Measurements from ENCODE around the gene DESI2. TPM values are rescaled to one million over a fixed set of nuclear protein-coding genes. Genes with fewer than 3 reads are reported as not detected.

The DESI2 gene
- total RNA-seq, 2 experiments from 2014 or later, result 40.6 to 57.5 TPM

- Histone ChIP-seq H3K36me3 (ENCODE audit: insufficient read depth, low read length) (no peaks in the 10 kb centered on the region), H3K9me2 (ENCODE audit: insufficient read depth, low read length) (no peaks in the 10 kb centered on the region), H3K4me2 (ENCODE audit: low read length) (no peak overlapping the region), H3K4me3 (ENCODE audit: low read depth, low read length, poor library complexity, severe bottlenecking) (no peak overlapping the region), H4K20me1 (ENCODE audit: insufficient read depth, low read length) (no peaks in the 10 kb centered on the region), H2AFZ (ENCODE audit: low read length) (no peak overlapping the region), H3K27ac (ENCODE audit: low read depth, low read length, poor library complexity, severe bottlenecking) (no peak overlapping the region), H3K4me1 (ENCODE audit: insufficient read depth, low read length, poor library complexity, severe bottlenecking) (no peaks in the 10 kb centered on the region), H3K79me2 (ENCODE audit: insufficient read depth, low read depth, low read length) (no peaks in the 10 kb centered on the region), H3K9me3 (ENCODE audit: low read length) (no peaks in the 10 kb centered on the region)
- no peak for TF ChIP-seq EZH2phosphoT487 (IDR thresholded peaks at IDR 0.05; ENCODE audit: borderline replicate concordance, low read depth, low read length)
- no peak for TF ChIP-seq CTCF (conservative IDR thresholded peaks at IDR 0.05; ENCODE audit: low read length)
- no TSS peak for BruUV-seq (replicated peaks)
- intact Hi-C loops (cut with micrococcal nuclease; ENCODE audit: unreplicated experiment), result no loop called here
- DNase-seq (ENCODE audit: low spot score), result no peak
- POLR2A ChIA-PET, result interaction anchor here (0.5 to 2.6 kb wide), 7 partner anchors 11 to 901 kb away, joined by 3 to 10 read pairs (median 5); no protein-coding TSS in a partner anchor
- CTCF ChIA-PET (ENCODE audit: unreplicated experiment), result interaction anchor here (0.6 kb wide), 1 partner anchor 1076 kb away, joined by 3 read pairs; no protein-coding TSS in a partner anchor
Observed at GRCh38 chr1:244639561-244639960, 13.4 kb upstream of the DESI2 start.

- H3K4me2 ChIP-seq (ENCODE audit: low read length), result no peak overlapping the region
- H3K79me2 ChIP-seq (ENCODE audit: insufficient read depth, low read depth, low read length), result no peaks in the 10 kb centered on the region
- CTCF ChIA-PET (ENCODE audit: unreplicated experiment), result no interaction called here
- H4K20me1 ChIP-seq (ENCODE audit: insufficient read depth, low read length), result no peaks in the 10 kb centered on the region
- H3K4me1 ChIP-seq (ENCODE audit: insufficient read depth, low read length, poor library complexity, severe bottlenecking), result no peaks in the 10 kb centered on the region
- no peaks in the 10 kb centered on the region for H3K9me3 ChIP-seq (ENCODE audit: low read length)
- no peaks in the 10 kb centered on the region for H3K9me2 ChIP-seq (ENCODE audit: insufficient read depth, low read length)
- DNase-seq (ENCODE audit: low spot score), result no peak
- no peak overlapping the region for H2AFZ ChIP-seq (ENCODE audit: low read length)
- no TSS peak for BruUV-seq (replicated peaks)
- H3K36me3 ChIP-seq (ENCODE audit: insufficient read depth, low read length), result no peaks in the 10 kb centered on the region
- intact Hi-C loops (cut with micrococcal nuclease; ENCODE audit: unreplicated experiment), result no loop called here
- POLR2A ChIA-PET, result interaction anchor here (0.7 to 2.6 kb wide), 2 partner anchors 14 to 182 kb away, joined by 3 to 10 read pairs; no protein-coding TSS in a partner anchor
- TF ChIP-seq EZH2phosphoT487 (IDR thresholded peaks at IDR 0.05; ENCODE audit: borderline replicate concordance, low read depth, low read length) (no peak), CTCF (conservative IDR thresholded peaks at IDR 0.05; ENCODE audit: low read length) (no peak)
- H3K4me3 ChIP-seq (ENCODE audit: low read depth, low read length, poor library complexity, severe bottlenecking), result no peak overlapping the region
- H3K27ac ChIP-seq (ENCODE audit: low read depth, low read length, poor library complexity, severe bottlenecking), result no peak overlapping the region
Observed at GRCh38 chr1:244640917-244641316, 12.0 kb upstream of the DESI2 start.

GRCh38 chr1:244642526-244642925 lies 10.4 kb upstream of the DESI2 start:
- H3K79me2 ChIP-seq (ENCODE audit: insufficient read depth, low read depth, low read length), result no peaks in the 10 kb centered on the region
- ChIA-PET POLR2A (no interaction called here), CTCF (ENCODE audit: unreplicated experiment) (no interaction called here)
- H3K4me1 ChIP-seq (ENCODE audit: insufficient read depth, low read length, poor library complexity, severe bottlenecking), result no peaks in the 10 kb centered on the region
- no peak overlapping the region for H3K27ac ChIP-seq (ENCODE audit: low read depth, low read length, poor library complexity, severe bottlenecking)
- H2AFZ ChIP-seq (ENCODE audit: low read length), result no peak overlapping the region
- H4K20me1 ChIP-seq (ENCODE audit: insufficient read depth, low read length), result no peaks in the 10 kb centered on the region
- no peaks in the 10 kb centered on the region for H3K36me3 ChIP-seq (ENCODE audit: insufficient read depth, low read length)
- TF ChIP-seq EZH2phosphoT487 (IDR thresholded peaks at IDR 0.05; ENCODE audit: borderline replicate concordance, low read depth, low read length) (no peak), CTCF (conservative IDR thresholded peaks at IDR 0.05; ENCODE audit: low read length) (no peak)
- BruUV-seq (replicated peaks), result no TSS peak
- no peak overlapping the region for H3K4me3 ChIP-seq (ENCODE audit: low read depth, low read length, poor library complexity, severe bottlenecking)
- H3K4me2 ChIP-seq (ENCODE audit: low read length), result no peak overlapping the region
- no peaks in the 10 kb centered on the region for H3K9me3 ChIP-seq (ENCODE audit: low read length)
- intact Hi-C loops (cut with micrococcal nuclease; ENCODE audit: unreplicated experiment), result no loop called here
- no peak for DNase-seq (ENCODE audit: low spot score)
- H3K9me2 ChIP-seq (ENCODE audit: insufficient read depth, low read length), result no peaks in the 10 kb centered on the region
